Activated naive CD4-positive, alpha-beta T cell treated with anti-CD3 and anti-CD28 coated beads, Interleukin-2, amount 50 U/mL, for 72 hours (primary cell): Measurements from ENCODE around the gene SHROOM3. TPM values are rescaled to one million over a fixed set of nuclear protein-coding genes. Genes with fewer than 3 reads are reported as not detected.

Source experiments
- ATAC-seq, 2 donors: fragments of 150-1000 bp; cut with Tn5 transposase; 2 replicates each; pipeline ENCODE4 v1.10.0; 2021; ENCODE audit warnings: mild to moderate bottlenecking in 2 of 2, moderate library complexity in 2 of 2
- DNase-seq, 2 donors: peaks; one replicate each; pipeline ENCODE4 v3.0.0; 2021 to 2022; ENCODE audit warnings: low spot score in 2 of 2
- H3K27ac Mint-ChIP-seq, 2 donors: one replicate each; pipeline ENCODE4 v1.8.0; 2022; ENCODE audit warnings: mild to moderate bottlenecking in 2 of 2, mixed read lengths in 2 of 2
- H3K36me3 Mint-ChIP-seq, 2 donors: one replicate each; pipeline ENCODE4 v1.8.0; 2022; ENCODE audit warnings: mixed read lengths in 2 of 2
- H3K9me3 Mint-ChIP-seq, 2 donors: one replicate each; pipeline ENCODE4 v1.8.0; 2022; ENCODE audit warnings: mixed read lengths in 2 of 2
- total RNA-seq, 2 donors: library from RNA; stranded (reverse); gene quantifications; one replicate each; pipeline ENCODE4 v1.2.3, GENCODE V29; 2022

SHROOM3 gene
- total RNA-seq, 2 donors from 2014 or later = 0.20 to 0.21 TPM

GRCh38 chr4:76543378-76543777, 108.3 kb downstream of the SHROOM3 start:
- DNase-seq (no peak), ATAC-seq (no peak)

GRCh38 chr4:76544725-76545124, 109.7 kb downstream of the SHROOM3 start:
- H3K9me3 Mint-ChIP-seq = peaks cover 0 to 5% of the 10 kb centered on the region in 2 donors
- ATAC-seq (no peak), DNase-seq (no peak)
- H3K27ac Mint-ChIP-seq = peak overlapping the region in 1 of 2 donors; percentile 16
- no peaks in the 10 kb centered on the region for H3K36me3 Mint-ChIP-seq

More at GRCh38 chr4:76543378-76543777, 108.3 kb downstream of the SHROOM3 start:
- Mint-ChIP-seq H3K36me3 (no peaks in the 10 kb centered on the region), H3K9me3 (peaks cover 0 to 5% of the 10 kb centered on the region in 2 donors), H3K27ac (no peak overlapping the region)

GRCh38 chr4:76545226-76545884, 110.3 kb downstream of the SHROOM3 start:
- Mint-ChIP-seq H3K27ac (peak overlapping the region in 1 of 2 donors; percentile 16), H3K36me3 (no peaks in the 10 kb centered on the region), H3K9me3 (peaks cover 0 to 5% of the 10 kb centered on the region in 2 donors)
- DNase-seq (no peak), ATAC-seq (peak; percentile 43 to 71)

GRCh38 chr4:76546327-76546726, 111.3 kb downstream of the SHROOM3 start:
- no peak for DNase-seq
- Mint-ChIP-seq H3K9me3 (peaks cover 0 to 5% of the 10 kb centered on the region in 2 donors), H3K36me3 (no peaks in the 10 kb centered on the region), H3K27ac (no peak overlapping the region)
- ATAC-seq = no peak

GRCh38 chr4:76546759-76547742, 112.0 kb downstream of the SHROOM3 start:
- Mint-ChIP-seq H3K9me3 (peaks cover 0 to 5% of the 10 kb centered on the region in 2 donors), H3K36me3 (no peaks in the 10 kb centered on the region), H3K27ac (no peak overlapping the region)
- DNase-seq (no peak), ATAC-seq (no peak)

- ATAC-seq (no peak), DNase-seq (no peak)
- Mint-ChIP-seq H3K27ac (no peak overlapping the region), H3K36me3 (no peaks in the 10 kb centered on the region), H3K9me3 (no peaks in the 10 kb centered on the region)
Measured at GRCh38 chr4:76548704-76549103, 113.7 kb downstream of the SHROOM3 start.

- H3K36me3 Mint-ChIP-seq = no peaks in the 10 kb centered on the region
- no peak for DNase-seq
- no peak overlapping the region for H3K27ac Mint-ChIP-seq
- ATAC-seq = no peak
- no peaks in the 10 kb centered on the region for H3K9me3 Mint-ChIP-seq
Measured at GRCh38 chr4:76549765-76550164, 114.7 kb downstream of the SHROOM3 start.

- ATAC-seq = no peak
- H3K27ac Mint-ChIP-seq = no peak overlapping the region
Measured at GRCh38 chr4:76550966-76551780, 116.1 kb downstream of the SHROOM3 start.

GRCh38 chr4:76554630-76555029, 119.6 kb downstream of the SHROOM3 start:
- Mint-ChIP-seq H3K36me3 (no peaks in the 10 kb centered on the region), H3K9me3 (no peaks in the 10 kb centered on the region), H3K27ac (no peak overlapping the region)
- ATAC-seq (no peak), DNase-seq (no peak)

More at GRCh38 chr4:76550966-76551780, 116.1 kb downstream of the SHROOM3 start:
- no peak for DNase-seq
- no peaks in the 10 kb centered on the region for H3K9me3 Mint-ChIP-seq
- no peaks in the 10 kb centered on the region for H3K36me3 Mint-ChIP-seq

- Mint-ChIP-seq H3K36me3 (no peaks in the 10 kb centered on the region), H3K27ac (no peak overlapping the region), H3K9me3 (no peaks in the 10 kb centered on the region)
- ATAC-seq = no peak
- no peak for DNase-seq
Measured at GRCh38 chr4:76556452-76556851, 121.4 kb downstream of the SHROOM3 start.

GRCh38 chr4:76558396-76559235, 123.6 kb downstream of the SHROOM3 start:
- Mint-ChIP-seq H3K9me3 (no peaks in the 10 kb centered on the region), H3K36me3 (no peaks in the 10 kb centered on the region)

GRCh38 chr4:76559236-76560071, 124.4 kb downstream of the SHROOM3 start:
- Mint-ChIP-seq H3K36me3 (no peaks in the 10 kb centered on the region), H3K9me3 (no peaks in the 10 kb centered on the region), H3K27ac (no peak overlapping the region)
- ATAC-seq = no peak
- no peak for DNase-seq

More at GRCh38 chr4:76558396-76559235, 123.6 kb downstream of the SHROOM3 start:
- no peak for DNase-seq
- no peak overlapping the region for H3K27ac Mint-ChIP-seq
- ATAC-seq = no peak

GRCh38 chr4:76562161-76562560, 127.1 kb downstream of the SHROOM3 start:
- ATAC-seq (no peak), DNase-seq (no peak)
- Mint-ChIP-seq H3K27ac (no peak overlapping the region), H3K36me3 (no peaks in the 10 kb centered on the region), H3K9me3 (no peaks in the 10 kb centered on the region)

GRCh38 chr4:76562836-76563453, 127.9 kb downstream of the SHROOM3 start:
- H3K27ac Mint-ChIP-seq = no peak overlapping the region
- DNase-seq (no peak), ATAC-seq (no peak)
- H3K9me3 Mint-ChIP-seq = no peaks in the 10 kb centered on the region
- no peaks in the 10 kb centered on the region for H3K36me3 Mint-ChIP-seq
